Fibroblast of lung (primary cell): ENCODE measurements around the gene FCHSD1. TPM values are rescaled to one million over a fixed set of nuclear protein-coding genes. Genes with fewer than 3 reads are reported as not detected.

Experiments
- DNase-seq, 2 donors: peaks; one replicate each; pipeline versions ENCODE4 v3.0.0 to v3.0.0-alpha.2; 2010; ENCODE audit warnings: low read depth in 2 of 2
- H2AFZ ChIP-seq: 2 replicates; pipeline ENCODE4 v1.5.1; 2012; ENCODE audit warnings: low read length, control low read depth, inconsistent platforms
- H3K27ac ChIP-seq: 2 replicates; pipeline ENCODE4 v1.5.1; 2011; ENCODE audit warnings: low read length, control low read depth; ENCODE audit not compliant: insufficient read depth
- H3K27me3 ChIP-seq: 2 replicates; pipeline ENCODE4 v1.5.1; 2011; ENCODE audit warnings: mild to moderate bottlenecking, low read length; ENCODE audit not compliant: control insufficient read depth, insufficient read depth
- H3K36me3 ChIP-seq: 2 replicates; pipeline ENCODE4 v1.5.1; 2011; ENCODE audit warnings: low read length; ENCODE audit not compliant: control insufficient read depth, insufficient read depth
- H3K4me1 ChIP-seq: 2 replicates; pipeline ENCODE4 v1.5.1; 2011; ENCODE audit warnings: low read length; ENCODE audit not compliant: control insufficient read depth, insufficient read depth; ENCODE audit errors: extremely low read depth
- H3K4me2 ChIP-seq: 2 replicates; pipeline ENCODE4 v1.5.1; 2011; ENCODE audit warnings: low read length, control low read depth; ENCODE audit not compliant: insufficient read depth; ENCODE audit errors: extremely low read depth
- H3K4me3 ChIP-seq, 4 experiments: fragments of 200-600 bp in 1 of 4; sonication (generic) in 1 of 4; replicated peaks in 1 of 4; 2 replicates each; pipeline ENCODE4 v1.5.1; 2011 to 2016; ENCODE audit warnings: low read length in 4 of 4, low read depth in 3 of 4, mild to moderate bottlenecking in 3 of 4, control low read depth in 2 of 4, inconsistent platforms in 1 of 4, mixed read lengths in 1 of 4; ENCODE audit not compliant: insufficient read depth in 1 of 4; ENCODE audit errors: control extremely low read depth in 1 of 4
- H3K79me2 ChIP-seq: 2 replicates; pipeline ENCODE4 v1.5.1; 2012; ENCODE audit warnings: mild to moderate bottlenecking, low read length, inconsistent platforms; ENCODE audit not compliant: control insufficient read depth, insufficient read depth
- H3K9ac ChIP-seq: 2 replicates; pipeline ENCODE4 v1.5.1; 2011; ENCODE audit warnings: mild to moderate bottlenecking, low read length, control low read depth; ENCODE audit not compliant: insufficient read depth
- H3K9me3 ChIP-seq: 2 replicates; pipeline ENCODE4 v1.5.1; 2012; ENCODE audit warnings: low read depth, low read length; ENCODE audit not compliant: control insufficient read depth, insufficient read depth
- H4K20me1 ChIP-seq: 2 replicates; pipeline ENCODE4 v1.5.1; 2011; ENCODE audit warnings: low read length; ENCODE audit not compliant: control insufficient read depth, insufficient read depth; ENCODE audit errors: extremely low read depth
- EZH2 ChIP-seq: IDR thresholded peaks from 2 replicates; pipeline ENCODE4 v1.5.1; 2012; ENCODE audit warnings: low read length, control low read depth, mild to moderate bottlenecking; ENCODE audit errors: missing control alignments
- polyA plus RNA-seq, 2 donors: library from polyadenylated mRNA; depleted of rRNA in 1 of 2; stranded (reverse) in 1 of 2; unstranded in 1 of 2; fragments of >200 nt; gene quantifications; 2 replicates each; pipeline ENCODE4 v1.2.1, GENCODE V29; 2011 to 2012; ENCODE audit warnings: missing spikeins in 1 of 2
- total RNA-seq: library from RNA; depleted of rRNA; stranded (reverse); fragments of >200 nt; gene quantifications from 2 replicates; pipeline ENCODE4 v1.2.1, GENCODE V29; 2014
- TF ChIP-seq, protein P1 (sequence below), 2 donors: IDR thresholded peaks in 1 of 2; conservative IDR thresholded peaks in 1 of 2; 1 replicate in 1 of 2; 2 replicates in 1 of 2; pipeline ENCODE4 v1.5.1; 2011 to 2012; ENCODE audit warnings: low read length in 2 of 2, control low read depth in 1 of 2, inconsistent platforms in 1 of 2, low read depth in 1 of 2, mild to moderate bottlenecking in 1 of 2

FCHSD1 gene
- total and polyA plus RNA-seq, 2 donors (not counting 1 experiment from before 2014, with no cell fraction given): 19.1 to 25.6 TPM

DNA sequence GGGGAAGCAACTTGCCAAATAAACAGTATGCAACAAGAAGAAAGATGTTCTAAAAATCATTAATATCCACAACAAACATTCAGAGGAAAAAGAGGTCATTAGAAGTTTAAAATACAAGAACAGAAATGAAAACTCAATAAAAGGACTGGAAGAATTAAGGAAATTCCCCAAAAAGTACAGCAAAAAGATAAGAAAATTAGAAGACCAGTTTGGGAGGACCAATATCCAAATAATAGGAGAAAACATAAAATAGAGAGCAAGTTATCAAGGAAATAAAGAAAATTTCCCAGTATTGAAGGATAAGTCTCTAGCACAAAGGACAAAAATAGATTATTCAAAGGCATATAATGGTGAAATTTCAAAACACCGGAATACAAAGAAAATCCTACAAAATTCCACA, 54.4 kb downstream of the FCHSD1 start:
- peaks cover 23% of the 10 kb centered on the region for H3K79me2 ChIP-seq
- H3K4me1 ChIP-seq: no peaks in the 10 kb centered on the region
- DNase-seq: no peak
- TF ChIP-seq, protein P1, sequence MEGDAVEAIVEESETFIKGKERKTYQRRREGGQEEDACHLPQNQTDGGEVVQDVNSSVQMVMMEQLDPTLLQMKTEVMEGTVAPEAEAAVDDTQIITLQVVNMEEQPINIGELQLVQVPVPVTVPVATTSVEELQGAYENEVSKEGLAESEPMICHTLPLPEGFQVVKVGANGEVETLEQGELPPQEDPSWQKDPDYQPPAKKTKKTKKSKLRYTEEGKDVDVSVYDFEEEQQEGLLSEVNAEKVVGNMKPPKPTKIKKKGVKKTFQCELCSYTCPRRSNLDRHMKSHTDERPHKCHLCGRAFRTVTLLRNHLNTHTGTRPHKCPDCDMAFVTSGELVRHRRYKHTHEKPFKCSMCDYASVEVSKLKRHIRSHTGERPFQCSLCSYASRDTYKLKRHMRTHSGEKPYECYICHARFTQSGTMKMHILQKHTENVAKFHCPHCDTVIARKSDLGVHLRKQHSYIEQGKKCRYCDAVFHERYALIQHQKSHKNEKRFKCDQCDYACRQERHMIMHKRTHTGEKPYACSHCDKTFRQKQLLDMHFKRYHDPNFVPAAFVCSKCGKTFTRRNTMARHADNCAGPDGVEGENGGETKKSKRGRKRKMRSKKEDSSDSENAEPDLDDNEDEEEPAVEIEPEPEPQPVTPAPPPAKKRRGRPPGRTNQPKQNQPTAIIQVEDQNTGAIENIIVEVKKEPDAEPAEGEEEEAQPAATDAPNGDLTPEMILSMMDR (conservative IDR thresholded peaks at IDR 0.05 in 1 of 2, IDR thresholded peaks at IDR 0.05 in 1 of 2; ENCODE audit: low read depth in 1 of 2, low read length in 2 of 2): no peak
- TF ChIP-seq EZH2: no peak
- no peak overlapping the region for H3K4me3 ChIP-seq
- no peaks in the 10 kb centered on the region for H3K36me3 ChIP-seq
- no peaks in the 10 kb centered on the region for H4K20me1 ChIP-seq
- no peak overlapping the region for H3K4me2 ChIP-seq
- H3K9ac ChIP-seq: no peak overlapping the region
- no peak overlapping the region for H2AFZ ChIP-seq
- no peak overlapping the region for H3K27ac ChIP-seq
- H3K27me3 ChIP-seq: no peaks in the 10 kb centered on the region
- no peaks in the 10 kb centered on the region for H3K9me3 ChIP-seq

DNA sequence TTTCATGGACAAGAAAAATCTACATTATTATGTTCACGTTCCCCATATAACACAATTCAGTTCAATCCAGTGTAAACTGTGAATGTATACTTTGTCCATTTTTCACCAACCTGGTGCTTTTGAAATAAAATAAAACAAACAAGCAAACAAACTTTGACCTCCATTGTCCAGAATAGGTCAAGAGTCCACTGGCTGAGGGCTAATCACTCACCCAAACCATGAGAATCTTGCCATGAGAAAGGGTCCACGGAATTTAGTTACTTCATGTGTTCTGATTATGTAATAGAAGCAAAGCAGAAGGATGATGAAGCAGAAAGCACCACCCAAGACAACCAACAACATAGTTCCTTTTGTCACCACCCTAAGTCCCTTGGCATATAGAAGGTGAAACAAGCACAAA, 61.1 kb downstream of the FCHSD1 start:
- H3K9me3 ChIP-seq: no peaks in the 10 kb centered on the region
- H3K4me2 ChIP-seq: no peak overlapping the region
- H3K79me2 ChIP-seq: peaks cover 9% of the 10 kb centered on the region
- no peaks in the 10 kb centered on the region for H3K4me1 ChIP-seq
- no peak overlapping the region for H3K4me3 ChIP-seq
- H3K36me3 ChIP-seq: peaks cover 5% of the 10 kb centered on the region
- H3K9ac ChIP-seq: no peak overlapping the region
- no peaks in the 10 kb centered on the region for H3K27me3 ChIP-seq
- H2AFZ ChIP-seq: no peak overlapping the region
- no peaks in the 10 kb centered on the region for H4K20me1 ChIP-seq
- TF ChIP-seq, protein P1 (conservative IDR thresholded peaks at IDR 0.05 in 1 of 2, IDR thresholded peaks at IDR 0.05 in 1 of 2; ENCODE audit: low read depth in 1 of 2, low read length in 2 of 2): no peak
- TF ChIP-seq EZH2: no peak
- no peak overlapping the region for H3K27ac ChIP-seq
- no peak for DNase-seq

Other genes with a start within 250 kb of the FCHSD1 start
- 2.6 and 4.8 TPM in 2 replicates for gene PCDHGA9, start 248.6 kb downstream of the FCHSD1 start, total RNA-seq
- 3.2 and 3.3 TPM in 2 replicates for gene PCDHGA9, start 248.6 kb downstream of the FCHSD1 start, polyA plus RNA-seq
- gene PCDHGB6, start 243.4 kb downstream of the FCHSD1 start, total RNA-seq: 3.9 and 4.3 TPM in 2 replicates
- 2.6 and 2.8 TPM in 2 replicates for gene PCDHGB6, start 243.4 kb downstream of the FCHSD1 start, polyA plus RNA-seq
- 7.4 and 10.2 TPM in 2 replicates for gene PCDHGA10, start 238.4 kb downstream of the FCHSD1 start, total RNA-seq
- gene PCDHGA10, start 238.4 kb downstream of the FCHSD1 start, polyA plus RNA-seq: 3.8 and 4.2 TPM in 2 replicates
- gene PCDHGB7, start 233.7 kb downstream of the FCHSD1 start, total RNA-seq: 13.0 and 13.6 TPM in 2 replicates
- 11.3 and 15.3 TPM in 2 replicates for gene PCDHGB7, start 233.7 kb downstream of the FCHSD1 start, polyA plus RNA-seq
- 5.9 and 8.6 TPM in 2 replicates for gene PCDHGA11, start 230.4 kb downstream of the FCHSD1 start, total RNA-seq
- gene PCDHGA11, start 230.4 kb downstream of the FCHSD1 start, polyA plus RNA-seq: 4.7 and 10.8 TPM in 2 replicates
- gene PCDHGA12, start 220.9 kb downstream of the FCHSD1 start, total RNA-seq: 9.2 and 13.7 TPM in 2 replicates
- gene PCDHGA12, start 220.9 kb downstream of the FCHSD1 start, polyA plus RNA-seq: 11.9 and 14.1 TPM in 2 replicates
- gene PCDHGC3, start 175.5 kb downstream of the FCHSD1 start, total RNA-seq: 59.0 and 63.4 TPM in 2 replicates
- gene PCDHGC3, start 175.5 kb downstream of the FCHSD1 start, polyA plus RNA-seq: 106 and 109 TPM in 2 replicates
- gene PCDHGC4, start 166.4 kb downstream of the FCHSD1 start, total RNA-seq: 1.5 and 3.0 TPM in 2 replicates
- 0.48 and 0.76 TPM in 2 replicates for gene PCDHGC4, start 166.4 kb downstream of the FCHSD1 start, polyA plus RNA-seq
- gene PCDHGC5, start 162.3 kb downstream of the FCHSD1 start, total RNA-seq: 1.3 and 2.6 TPM in 2 replicates
- 0.97 and 1.1 TPM in 2 replicates for gene PCDHGC5, start 162.3 kb downstream of the FCHSD1 start, polyA plus RNA-seq
- 17.2 and 21.1 TPM in 2 replicates for gene DIAPH1, start 32.4 kb downstream of the FCHSD1 start, total RNA-seq
- 30.9 and 59.5 TPM in 2 replicates for gene DIAPH1, start 32.4 kb downstream of the FCHSD1 start, polyA plus RNA-seq
- 45.7 and 56.8 TPM in 2 replicates for gene HDAC3, start 14.6 kb downstream of the FCHSD1 start, total RNA-seq
- 67.9 and 69.6 TPM in 2 replicates for gene HDAC3, start 14.6 kb downstream of the FCHSD1 start, polyA plus RNA-seq
- 2.6 and 3.0 TPM in 2 replicates for gene RELL2, start 14.4 kb downstream of the FCHSD1 start, total RNA-seq
- gene RELL2, start 14.4 kb downstream of the FCHSD1 start, polyA plus RNA-seq: 3.7 and 4.0 TPM in 2 replicates
- gene ARAP3, start 30.8 kb upstream of the FCHSD1 start, total RNA-seq: 2.6 and 3.8 TPM in 2 replicates
- 2.5 and 2.9 TPM in 2 replicates for gene ARAP3, start 30.8 kb upstream of the FCHSD1 start, polyA plus RNA-seq
- 0.66 and 2.3 TPM in 2 replicates for gene PCDH1, start 227.0 kb upstream of the FCHSD1 start, total RNA-seq
- 0.09 and 1.6 TPM in 2 replicates for gene PCDH1, start 227.0 kb upstream of the FCHSD1 start, polyA plus RNA-seq